Lower leg skin (tissue), 3 donors: Measurements from ENCODE around the gene TMEM158.

Experiments
- CTCF ChIP-seq, 3 donors: fragments of 450-650 bp; IDR thresholded peaks; one replicate each; pipeline ENCODE4 v1.5.1; 2016; ENCODE audit warnings: antibody characterized with exemption in 3 of 3, mild to moderate bottlenecking in 3 of 3, moderate library complexity in 2 of 3
- POLR2A ChIP-seq, 2 donors: fragments of 450-650 bp; IDR thresholded peaks; one replicate each; pipeline ENCODE4 v1.6.1; 2016 to 2017; ENCODE audit warnings: antibody characterized with exemption in 2 of 2, mild to moderate bottlenecking in 1 of 2, moderate library complexity in 1 of 2

GRCh38 chr3:45180051-45180450 is 46.0 kb downstream of the TMEM158 start:
- TF ChIP-seq CTCF (IDR thresholded peaks at IDR 0.05) (no peak), POLR2A (IDR thresholded peaks at IDR 0.05) (no peak)
